HepG2 (cell line): ENCODE measurements around the gene SELL. TPM values are rescaled to one million over a fixed set of nuclear protein-coding genes. Genes with fewer than 3 reads are reported as not detected.

ENCODE experiments used
- ATAC-seq: fragments of 200-7000 bp; cut with Tn5 transposase; 3 replicates; pipeline ENCODE4 v1.9.1; 2020; ENCODE audit warnings: mild to moderate bottlenecking, moderate library complexity
- BruUV-seq: library from RNA; stranded (reverse); fragments of 400-500 nt; replicated peaks from 2 replicates; lab custom pipeline; 2021; lab: Mats Ljungman, UMichigan
- CTCF ChIA-PET: fragments of 300-600 bp; formaldehyde crosslinking; extraction: SDS; loops from one replicate; lab custom pipeline; 2021; ENCODE audit warnings: low total read pairs, inconsistent platforms, low intra/inter-chr PET ratio; lab: Yijun Ruan, JAX
- POLR2A ChIA-PET: fragments of 350-600 bp; sonication (Branson Sonifier 250); formaldehyde crosslinking; loops from one replicate; lab custom pipeline; 2020; ENCODE audit warnings: antibody characterized with exemption, inconsistent platforms; lab: Yijun Ruan, JAX
- DNase-seq: peaks from one replicate; pipeline ENCODE4 v3.0.0-alpha.2; 2015; ENCODE audit warnings: low spot score
- FAIRE-seq: peaks from 3 replicates; lab custom pipeline; 2011; peaks lifted over from hg19 to GRCh38; lab: Jason Lieb, UNC
- H2AFZ ChIP-seq: one replicate; pipeline ENCODE4 v1.6.1; 2011; ENCODE audit warnings: low read length, inconsistent platforms
- H3K27ac ChIP-seq: fragments of 300-600 bp; 3 replicates; pipeline ENCODE4 v1.8.0; 2011; ENCODE audit warnings: mixed run types, mild to moderate bottlenecking, mixed read lengths, low read length, inconsistent platforms; ENCODE audit not compliant: insufficient read depth; ENCODE audit errors: extremely low read length
- H3K27me3 ChIP-seq, 2 experiments: fragments of 200-600 bp in 1 of 2; 2 replicates in 1 of 2; 3 replicates in 1 of 2; pipeline versions ENCODE4 v1.6.0 to v1.8.0; 2011; ENCODE audit warnings: low read length in 2 of 2, mild to moderate bottlenecking in 2 of 2, moderate library complexity in 2 of 2, inconsistent platforms in 1 of 2; ENCODE audit not compliant: insufficient read depth in 2 of 2, control insufficient read depth in 1 of 2
- H3K36me3 ChIP-seq, 2 experiments: fragments of 200-600 bp in 1 of 2; replicated peaks in 1 of 2; 2 replicates in 1 of 2; 3 replicates in 1 of 2; pipeline versions ENCODE4 v1.5.1 to v1.8.0; 2011; ENCODE audit warnings: low read length in 2 of 2, inconsistent platforms in 1 of 2; ENCODE audit not compliant: insufficient read depth in 2 of 2, control insufficient read depth in 1 of 2
- H3K4me1 ChIP-seq: 2 replicates; pipeline ENCODE4 v1.5.1; 2012; ENCODE audit warnings: low read length, inconsistent platforms; ENCODE audit not compliant: insufficient read depth
- H3K4me2 ChIP-seq: 2 replicates; pipeline ENCODE4 v1.6.0; 2011; ENCODE audit warnings: low read depth, low read length, inconsistent platforms
- H3K4me3 ChIP-seq, 3 experiments: fragments of 200-600 bp in 1 of 3; sonication (generic), shearing (Covaris generic) in 1 of 3; replicated peaks in 1 of 3; 2 replicates each; pipeline ENCODE4 v1.5.1; 2011 to 2016; ENCODE audit warnings: low read length in 3 of 3, inconsistent platforms in 2 of 3, low read depth in 2 of 3, mild to moderate bottlenecking in 2 of 3, control low read depth in 1 of 3, mixed read lengths in 1 of 3; ENCODE audit not compliant: insufficient read depth in 1 of 3
- H3K79me2 ChIP-seq: one replicate; pipeline ENCODE4 v1.6.1; 2011; ENCODE audit warnings: low read length, inconsistent platforms; ENCODE audit not compliant: insufficient read depth
- H3K9ac ChIP-seq: 2 replicates; pipeline ENCODE4 v1.6.0; 2011; ENCODE audit warnings: mild to moderate bottlenecking, low read depth, low read length, inconsistent platforms; ENCODE audit not compliant: insufficient read depth
- H3K9me3 ChIP-seq: 2 replicates; pipeline ENCODE4 v1.5.1; 2012; ENCODE audit warnings: mild to moderate bottlenecking, low read length
- H4K20me1 ChIP-seq: 2 replicates; pipeline ENCODE4 v1.6.0; 2011; ENCODE audit warnings: inconsistent platforms, mild to moderate bottlenecking, low read length, moderate library complexity; ENCODE audit not compliant: insufficient read depth
- ATM ChIP-seq: fragments of 450-650 bp; IDR thresholded peaks from 2 replicates; pipeline ENCODE4 v1.7.1; 2017; ENCODE audit warnings: mild to moderate bottlenecking, borderline replicate concordance
- POGK ChIP-seq: sonication (generic); formaldehyde crosslinking; conservative IDR thresholded peaks from 2 replicates; pipeline ENCODE4 v1.8.0; 2022; ENCODE audit warnings: mild to moderate bottlenecking, moderate library complexity, missing genetic modification reagents
- RFXANK ChIP-seq: IDR thresholded peaks from 2 replicates; pipeline ENCODE4 v1.6.1; 2016
- ZBED4 ChIP-seq: sonication (generic); formaldehyde crosslinking; IDR thresholded peaks from 2 replicates; pipeline ENCODE4 v1.4.0; 2020; ENCODE audit warnings: missing genetic modification reagents, borderline replicate concordance
- in situ Hi-C: cut with HindIII; loops from 2 replicates; pipeline ENCODE4 v1.10.0; 2017; ENCODE audit warnings: low pct_unique_long_range_greater_than_20kb; ENCODE audit not compliant: extremely low pct_ligation_motif_present
- intact Hi-C: fragments of 100-400 bp; cut with micrococcal nuclease; formaldehyde crosslinking; loops from one replicate; pipeline ENCODE4 v1.10.0; 2022; ENCODE audit not compliant: unreplicated experiment
- polyA plus RNA-seq, 8 experiments: library from polyadenylated mRNA; depleted of rRNA in 3 of 8; stranded (reverse) in 7 of 8; unstranded in 1 of 8; fragments of >200 nt; fragmentation: Illumina TruSeq in 4 of 8; extraction: Trizol in 4 of 8; gene quantifications; 2 replicates each; pipeline versions ENCODE4 v1.2.1 to v1.2.3, GENCODE V29; 2011 to 2016; ENCODE audit warnings: low read depth in 4 of 8, missing spikeins in 1 of 8, mixed read lengths in 1 of 8; ENCODE audit not compliant: insufficient read depth in 1 of 8
- total RNA-seq, 5 experiments: library from RNA; depleted of rRNA; stranded (reverse); fragments of >200 nt; fragmentation: Illumina TruSeq; extraction: Trizol; gene quantifications; 2 replicates each; pipeline ENCODE4 v1.2.3, GENCODE V29; 2016; ENCODE audit warnings: low read depth in 1 of 5

SELL gene
- total and polyA plus RNA-seq, 2 of the 13 experiments (the other 11 are each of a cell fraction or from before 2014, with no cell fraction given) = 0.13 to 0.18 TPM

GRCh38 chr1:169690489-169690888 is 20.9 kb downstream of the SELL start:
- in situ Hi-C loops = no loop called here
- ATAC-seq (no peak), DNase-seq (no peak)
- CTCF ChIA-PET = no interaction called here
- POLR2A ChIA-PET = no interaction called here
- H3K27ac ChIP-seq = no peak overlapping the region
- BruUV-seq = no TSS peak
- 0 out of 5 replicates have a peak, but pooled peaks cover 0 to 3% of the 10 kb centered on the region in 2 experiments for H3K27me3 ChIP-seq
- no peak overlapping the region for H2AFZ ChIP-seq
- H3K4me1 ChIP-seq = no peaks in the 10 kb centered on the region
- H4K20me1 ChIP-seq = no peaks in the 10 kb centered on the region
- no peaks in the 10 kb centered on the region for H3K9me3 ChIP-seq
- no peak overlapping the region for H3K4me2 ChIP-seq
- H3K4me3 ChIP-seq = no peak overlapping the region
- H3K79me2 ChIP-seq = no peaks in the 10 kb centered on the region
- TF ChIP-seq POGK (no peak), RFXANK (CRISPR knock-in tag) (no peak), ATM (no peak), ZBED4 (CRISPR knock-in tag) (no peak)
- TF ChIP-seq, all 625 proteins: peak for 0
- Histone ChIP-seq H3K36me3 (no peaks in the 10 kb centered on the region), H3K9ac (no peak overlapping the region)
- no peak for FAIRE-seq
- intact Hi-C loops = no loop called here
